Iris pigment epithelial cell (primary cell): ENCODE data around the gene MRPL40.

ENCODE experiments used
- DNase-seq: peaks from one replicate; pipeline ENCODE4 v3.0.0-alpha.2; 2011; ENCODE audit warnings: low read depth

Gene MRPL40

DNA sequence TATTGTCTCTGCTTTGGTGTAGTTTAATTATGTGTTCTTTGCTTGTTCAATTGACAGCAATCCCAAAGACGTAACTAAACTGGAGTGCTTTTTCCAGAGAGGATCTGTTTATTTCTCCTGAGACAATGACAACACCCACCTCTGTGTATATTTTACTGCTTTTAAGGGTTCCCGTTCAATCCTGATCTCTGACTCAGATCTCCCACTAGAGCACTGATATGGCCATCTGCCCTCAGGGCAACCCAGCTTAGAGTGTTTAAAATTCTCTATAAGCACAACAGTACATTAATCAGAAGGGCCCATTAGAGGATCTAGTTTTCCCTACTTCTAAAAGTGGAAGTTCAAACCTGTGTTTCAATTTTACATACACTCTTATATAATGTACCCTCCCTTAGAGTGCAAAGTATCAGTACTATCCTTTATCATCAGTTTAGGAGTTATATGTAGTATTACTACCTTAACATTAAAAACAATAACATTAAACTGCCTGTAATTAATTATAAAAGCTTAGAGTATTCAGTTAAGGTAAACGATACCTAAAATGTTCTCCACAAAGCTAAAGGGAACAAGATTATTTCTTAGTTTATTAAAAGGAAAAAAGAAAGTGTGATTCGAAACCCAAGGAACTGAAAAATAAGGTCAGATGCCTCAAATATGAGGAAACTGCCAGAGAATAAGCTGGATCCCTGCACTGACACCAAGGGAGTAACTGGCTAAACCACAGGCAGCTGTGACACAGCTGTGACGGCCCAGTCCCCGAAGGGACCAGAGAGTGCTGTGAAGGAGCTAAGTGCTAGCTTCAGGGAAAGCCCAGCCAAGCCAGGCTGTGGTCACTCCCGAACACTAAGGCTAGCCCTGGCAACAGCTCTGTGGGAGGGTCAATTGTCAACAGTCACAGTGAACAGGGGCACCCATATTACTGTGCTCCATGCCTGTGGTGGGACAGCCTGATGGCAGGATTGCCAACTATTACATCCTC lies 31.4 kb downstream of the MRPL40 start:
- DNase-seq: peak; percentile 83

DNA sequence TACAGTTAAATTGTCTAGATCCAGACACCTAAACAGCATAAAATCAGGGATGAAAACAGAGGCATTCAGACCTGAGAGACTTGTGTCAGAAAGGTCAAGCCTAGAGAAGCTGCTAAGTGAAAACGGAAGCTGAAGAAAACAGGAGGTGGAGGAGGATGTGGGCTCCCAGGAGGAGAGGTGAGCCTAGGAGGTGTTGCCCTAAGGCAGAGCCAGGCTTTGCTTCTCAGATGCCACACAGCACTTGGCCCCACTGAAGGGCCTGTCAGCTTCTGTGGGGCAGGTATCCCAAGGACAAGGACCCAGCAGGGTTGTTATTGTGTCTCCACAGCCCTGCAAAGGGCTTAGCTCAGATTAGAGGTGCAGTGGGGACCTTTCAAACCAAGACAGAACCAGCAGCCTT lies 32.2 kb downstream of the MRPL40 start:
- DNase-seq: no peak

DNA sequence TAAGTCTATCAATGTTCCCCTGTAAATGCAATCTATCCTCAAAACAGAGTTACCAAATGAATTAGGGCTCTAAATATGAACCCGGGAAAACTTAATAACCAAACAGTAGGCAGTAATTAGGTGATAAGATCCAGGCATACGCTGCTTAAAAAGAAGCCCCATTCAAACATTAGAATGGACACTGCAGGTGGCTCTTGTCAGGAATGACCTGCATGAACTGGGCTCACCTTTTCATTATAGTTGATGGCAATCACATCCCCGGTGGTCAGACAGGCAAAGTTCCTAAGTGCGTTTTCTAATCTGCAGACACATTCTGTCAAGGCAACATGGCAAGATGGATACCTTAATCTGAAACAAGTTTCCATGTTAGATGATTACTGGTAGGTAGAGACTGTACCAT lies 32.6 kb downstream of the MRPL40 start:
- DNase-seq: no peak

DNA sequence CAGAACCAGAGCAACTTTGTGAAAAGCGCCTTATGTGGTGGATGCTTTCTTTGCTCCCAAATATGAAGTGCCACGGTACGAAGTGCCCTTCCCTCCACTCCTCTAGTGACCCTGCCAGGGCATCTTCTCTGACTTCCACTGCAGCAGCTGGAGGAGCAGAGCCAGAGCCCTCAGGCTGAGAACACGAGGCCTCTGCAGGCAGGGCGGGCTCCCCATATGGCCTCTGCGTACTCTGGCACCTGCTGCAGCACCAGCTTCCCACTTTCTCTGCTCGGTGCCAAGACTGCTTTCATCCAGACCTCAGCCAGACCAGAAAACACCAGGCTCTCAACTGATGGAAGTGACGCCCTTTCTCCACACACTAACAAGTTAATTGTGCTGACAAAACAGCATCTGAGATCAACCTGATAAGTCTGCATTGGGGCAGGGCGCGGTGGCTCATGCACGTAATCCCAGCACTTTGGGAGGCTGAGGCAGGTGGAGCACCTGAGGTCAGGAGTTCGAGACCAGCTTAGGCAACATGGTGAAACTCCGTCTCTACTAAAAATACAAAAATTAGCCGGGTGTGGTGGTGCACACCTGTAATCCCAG lies 33.9 kb downstream of the MRPL40 start:
- no peak for DNase-seq

DNA sequence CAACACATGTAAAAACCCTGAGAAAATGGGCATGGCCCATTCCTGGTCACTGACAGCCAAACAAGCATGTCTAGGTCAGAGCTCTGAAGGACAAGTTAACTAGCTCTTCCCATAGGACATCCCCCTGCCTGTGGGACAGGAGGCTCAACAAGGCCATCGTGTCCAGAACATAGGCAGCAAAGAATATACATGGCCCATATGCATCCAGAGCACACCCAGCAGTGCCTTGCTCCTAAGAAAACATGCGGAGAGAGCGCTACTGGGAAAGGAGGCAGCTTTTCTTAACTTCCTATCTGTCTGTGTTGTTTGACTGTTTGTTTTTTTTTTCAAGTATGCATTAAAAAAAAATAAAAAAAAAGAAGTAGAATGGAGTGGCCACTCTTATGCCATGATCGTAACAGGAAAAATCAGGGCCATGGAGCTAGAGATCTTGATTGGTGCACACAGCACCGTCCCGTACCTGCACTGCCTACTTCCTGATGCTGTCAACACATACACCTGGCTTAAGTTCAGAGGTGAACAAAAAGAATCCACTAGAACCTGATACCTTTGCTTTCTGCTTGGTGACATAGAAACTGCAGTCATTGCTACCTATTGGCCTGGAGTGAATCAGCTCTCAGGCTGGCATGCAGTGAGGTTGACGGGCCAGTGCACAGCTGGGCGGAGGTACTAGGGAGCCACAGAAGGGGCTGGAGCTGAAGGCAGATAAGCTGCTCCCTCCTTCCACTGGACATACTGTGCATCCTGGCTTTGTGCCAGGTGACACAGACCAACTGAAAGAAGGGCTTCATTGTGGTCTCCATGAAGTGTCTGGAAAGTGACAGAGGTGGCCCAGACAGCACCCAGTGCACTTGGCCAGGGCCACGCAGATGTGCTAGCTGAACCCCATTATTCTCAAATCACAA lies 34.8 kb downstream of the MRPL40 start:
- DNase-seq: no peak

DNA sequence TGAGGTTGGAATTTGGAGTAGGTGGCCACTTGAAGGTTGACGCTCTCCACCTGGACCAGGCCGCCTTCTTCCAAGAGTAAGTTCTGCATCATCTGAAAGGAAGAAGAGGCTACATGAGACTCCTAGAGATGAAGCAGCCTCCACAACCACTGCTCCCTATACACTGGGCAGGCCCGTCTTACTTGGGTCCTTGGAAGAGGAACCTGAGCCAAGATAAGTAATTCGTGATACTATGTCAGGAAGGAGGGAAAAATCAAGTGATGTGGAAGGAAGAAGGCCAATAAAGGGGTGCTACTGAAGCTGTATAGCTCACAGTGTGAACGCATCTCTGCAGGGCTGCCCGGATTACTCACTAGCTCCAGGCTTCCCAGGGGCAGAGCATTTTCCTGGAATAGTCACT lies 35.6 kb downstream of the MRPL40 start:
- no peak for DNase-seq

DNA sequence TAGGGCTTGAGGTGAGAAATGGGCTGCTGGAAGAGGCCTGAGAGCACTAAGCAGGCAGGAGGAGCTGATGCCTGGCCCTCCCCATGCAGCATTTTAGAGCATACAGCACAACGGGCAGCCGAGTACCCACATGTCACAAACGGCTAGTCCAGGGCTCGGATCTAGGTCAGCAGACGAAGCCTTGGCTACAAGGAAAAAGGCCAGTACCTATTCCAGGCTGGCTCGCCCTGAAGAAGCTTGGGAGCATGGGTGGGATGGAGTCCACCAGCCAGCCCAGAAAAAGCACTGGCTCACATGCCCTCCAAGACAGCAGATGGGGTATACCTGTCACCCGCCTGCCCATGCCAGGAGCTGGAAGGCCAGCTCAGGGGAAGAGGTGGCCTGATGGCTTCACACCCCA lies 37.1 kb downstream of the MRPL40 start:
- DNase-seq: no peak

DNA sequence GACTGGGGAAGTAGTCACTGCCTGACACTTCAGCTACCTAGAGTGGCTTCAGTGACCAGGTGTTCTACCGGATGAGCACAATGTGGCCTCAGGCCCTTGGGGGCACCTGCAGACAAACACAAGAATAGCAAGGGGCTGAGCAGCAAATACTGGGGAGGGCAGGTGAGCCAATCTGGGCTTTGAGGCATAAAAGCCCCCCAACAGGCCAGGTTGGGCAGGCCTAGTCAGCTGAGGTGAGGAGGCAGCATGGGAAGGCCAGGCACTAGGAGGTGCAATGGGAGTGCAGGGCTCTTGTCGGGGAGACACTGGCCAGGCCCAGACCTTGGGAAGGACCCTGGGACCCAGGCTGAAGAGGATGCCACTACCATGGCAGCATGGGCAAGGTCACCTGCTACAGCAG lies 37.7 kb downstream of the MRPL40 start:
- no peak for DNase-seq

DNA sequence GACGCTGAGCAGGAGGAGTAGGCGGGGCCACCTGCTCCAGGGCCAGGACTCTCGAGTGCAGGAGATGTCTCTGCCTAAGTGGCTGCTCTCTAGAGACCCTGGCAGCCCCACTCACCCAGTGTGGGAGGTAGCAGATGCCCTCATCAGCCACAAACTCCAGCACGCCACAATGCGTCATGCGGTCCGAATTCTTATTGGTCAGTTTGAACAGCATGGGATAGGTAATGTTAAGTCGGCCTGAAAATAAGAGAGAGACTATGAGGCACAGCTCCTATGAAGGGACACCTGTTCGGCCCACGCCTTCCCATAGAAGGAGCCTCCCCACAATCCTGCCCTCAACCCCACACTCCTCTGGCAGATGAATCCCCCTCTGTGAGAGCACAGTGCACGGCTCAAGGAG lies 39.2 kb downstream of the MRPL40 start:
- DNase-seq: no peak

DNA sequence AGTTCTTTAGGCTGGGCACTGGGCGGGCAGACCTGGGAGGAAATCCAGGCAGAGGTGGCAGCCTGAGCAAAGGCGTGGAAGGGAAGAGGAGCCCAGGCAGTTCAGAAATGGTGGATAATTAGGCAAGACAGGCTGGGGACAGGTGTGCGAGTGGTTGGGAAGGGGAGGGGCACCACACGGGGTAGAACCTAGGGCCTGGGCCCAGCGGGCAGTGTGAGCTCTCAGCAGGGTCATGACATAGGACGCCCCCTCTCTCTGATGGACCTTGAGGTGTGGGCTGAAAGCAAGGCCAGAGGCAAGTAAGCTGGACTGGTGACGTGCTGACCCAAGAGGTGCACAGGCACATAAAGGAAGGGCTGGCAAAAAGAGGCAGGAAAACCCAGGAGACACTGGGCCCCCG lies 39.9 kb downstream of the MRPL40 start:
- no peak for DNase-seq

DNA sequence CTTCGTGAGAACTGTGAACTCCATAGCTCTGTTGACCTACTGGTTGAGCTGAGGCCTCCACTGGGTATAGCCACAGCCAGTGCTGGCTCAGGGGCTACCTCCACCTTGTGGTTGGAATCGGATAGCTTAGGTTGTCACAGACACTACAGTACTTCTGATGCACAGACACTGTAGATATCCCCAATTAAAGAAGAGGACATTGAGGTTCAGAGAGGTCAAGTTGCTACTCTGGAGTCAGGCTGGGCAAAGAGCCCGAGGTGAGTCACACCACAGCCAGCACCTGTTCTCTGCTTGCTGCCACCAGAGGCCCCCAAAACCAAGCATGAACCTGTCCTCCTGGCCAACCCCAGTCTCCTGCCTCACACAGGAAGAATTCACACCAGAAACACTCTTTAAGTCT lies 41.2 kb downstream of the MRPL40 start:
- DNase-seq: peak; percentile 28

DNA sequence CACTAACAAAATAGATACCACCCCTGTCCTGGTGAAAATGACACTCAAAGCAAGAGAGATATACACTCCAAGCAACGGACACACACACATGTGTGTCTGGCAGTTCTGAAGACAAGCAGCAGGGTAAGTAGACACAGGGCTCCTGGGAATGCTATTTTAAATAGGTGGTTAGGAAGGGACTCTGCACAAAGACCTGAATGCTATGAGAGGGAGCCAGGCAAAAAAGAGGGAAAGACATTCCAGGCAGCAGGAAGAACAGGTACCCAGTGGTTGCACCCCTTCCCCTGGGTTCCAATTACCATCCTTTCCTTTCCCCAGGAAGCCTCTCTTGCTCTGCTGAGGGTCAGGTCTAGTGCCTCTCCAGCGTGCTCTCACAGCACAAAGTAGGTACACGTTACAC lies 43.7 kb downstream of the MRPL40 start:
- no peak for DNase-seq

DNA sequence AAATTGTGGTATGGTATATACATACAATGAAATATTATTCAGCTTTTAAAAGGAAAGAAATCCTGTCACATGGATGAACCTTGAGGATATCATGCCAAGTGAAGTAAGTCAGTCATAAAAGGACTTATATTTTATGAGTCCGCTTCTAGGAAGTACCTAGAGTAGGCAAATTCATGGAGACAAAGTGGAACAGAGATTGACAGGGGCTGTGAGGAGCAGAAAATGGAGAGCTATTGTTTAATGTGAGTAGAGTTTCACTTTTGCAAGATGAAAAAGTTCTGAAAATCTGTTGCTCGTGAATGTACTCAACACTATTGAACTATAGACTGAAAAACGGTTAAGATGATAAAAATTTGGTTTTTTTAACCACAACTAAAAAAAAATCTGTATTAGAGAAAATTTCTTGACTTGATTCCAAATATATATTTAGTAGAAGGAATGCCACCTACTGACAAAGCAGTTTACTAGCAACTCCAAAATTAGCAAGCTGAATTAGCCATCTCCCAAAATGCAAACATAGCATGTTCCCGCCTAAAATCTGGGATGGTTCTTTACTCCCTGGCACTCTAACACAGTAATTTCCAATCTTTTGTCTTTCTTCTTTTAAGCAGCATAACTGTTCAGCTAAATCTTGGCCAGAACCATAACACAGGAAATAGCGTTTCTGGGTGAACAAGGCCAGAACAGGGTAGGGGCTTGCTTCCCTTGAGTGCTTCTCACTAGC lies 45.1 kb downstream of the MRPL40 start:
- DNase-seq: no peak

DNA sequence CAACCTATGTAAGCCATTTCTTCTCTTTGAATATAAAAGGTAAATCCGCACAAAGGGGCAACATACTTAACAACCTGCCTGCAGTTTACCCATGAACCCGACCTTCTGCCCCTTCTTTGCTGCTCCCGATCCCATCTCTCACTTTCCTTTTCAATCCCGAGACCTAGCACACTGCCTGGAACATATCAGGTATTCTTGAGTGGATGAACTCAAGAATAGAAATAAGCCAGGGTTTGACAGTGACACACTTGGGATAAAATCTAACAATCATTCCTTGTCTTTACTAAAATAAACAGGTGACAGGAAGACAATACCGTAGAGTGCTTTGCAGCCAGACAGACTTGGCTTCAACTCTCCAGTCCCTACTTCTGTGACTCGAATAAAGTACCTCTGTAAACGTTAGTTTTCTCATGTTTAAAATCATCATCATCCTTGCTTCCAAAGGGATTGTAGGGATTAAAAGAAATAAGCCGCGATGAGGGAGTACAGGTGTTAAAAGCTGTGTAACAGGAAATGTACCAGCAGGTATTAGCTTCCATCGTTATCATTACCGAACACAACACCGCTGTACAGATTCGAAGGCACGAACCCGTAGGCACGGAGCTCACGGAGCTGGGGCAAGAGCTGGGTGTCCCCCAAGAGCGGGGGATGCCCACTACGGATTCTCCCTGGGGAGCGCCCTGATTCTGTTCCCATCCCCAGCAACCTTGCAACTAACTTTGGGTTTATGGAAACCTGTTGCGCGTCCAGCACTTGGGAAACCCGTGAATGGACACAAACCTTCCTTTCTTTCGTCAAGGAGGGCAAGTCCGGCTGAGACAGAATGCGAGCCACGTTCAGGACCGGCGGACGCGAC lies 45.9 kb downstream of the MRPL40 start:
- peak; percentile 16 for DNase-seq

DNA sequence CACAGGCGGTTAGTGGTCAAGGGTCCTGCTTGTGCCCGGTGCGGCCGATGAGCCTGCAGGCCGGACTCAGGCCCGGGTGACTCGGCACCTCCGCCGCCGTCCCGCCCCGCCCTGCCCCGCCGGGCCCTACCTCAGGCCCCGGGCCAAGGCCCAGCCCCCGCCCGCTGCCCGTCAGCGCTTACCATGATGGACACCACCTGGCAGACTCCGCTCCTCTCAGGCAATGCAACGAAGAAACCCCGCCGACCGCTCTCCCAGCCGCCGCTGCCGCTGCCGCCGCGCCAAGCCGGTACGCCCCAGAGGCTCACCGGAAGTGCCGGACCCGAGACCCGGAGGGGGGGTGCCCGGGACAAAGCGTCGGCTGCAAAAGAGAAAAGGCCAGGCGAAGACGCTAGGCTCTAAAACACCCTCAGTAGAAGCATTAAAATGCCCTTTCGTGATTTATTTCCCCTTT lies 46.6 kb downstream of the MRPL40 start, which contains the start of gene UFD1:
Gene UFD1, minus strand, starts transcription at position 293 of the 454 bp plus-strand sequence. Its CDS starts 108 bp downstream, at position 185.
- DNase-seq: peak; percentile 83

DNA sequence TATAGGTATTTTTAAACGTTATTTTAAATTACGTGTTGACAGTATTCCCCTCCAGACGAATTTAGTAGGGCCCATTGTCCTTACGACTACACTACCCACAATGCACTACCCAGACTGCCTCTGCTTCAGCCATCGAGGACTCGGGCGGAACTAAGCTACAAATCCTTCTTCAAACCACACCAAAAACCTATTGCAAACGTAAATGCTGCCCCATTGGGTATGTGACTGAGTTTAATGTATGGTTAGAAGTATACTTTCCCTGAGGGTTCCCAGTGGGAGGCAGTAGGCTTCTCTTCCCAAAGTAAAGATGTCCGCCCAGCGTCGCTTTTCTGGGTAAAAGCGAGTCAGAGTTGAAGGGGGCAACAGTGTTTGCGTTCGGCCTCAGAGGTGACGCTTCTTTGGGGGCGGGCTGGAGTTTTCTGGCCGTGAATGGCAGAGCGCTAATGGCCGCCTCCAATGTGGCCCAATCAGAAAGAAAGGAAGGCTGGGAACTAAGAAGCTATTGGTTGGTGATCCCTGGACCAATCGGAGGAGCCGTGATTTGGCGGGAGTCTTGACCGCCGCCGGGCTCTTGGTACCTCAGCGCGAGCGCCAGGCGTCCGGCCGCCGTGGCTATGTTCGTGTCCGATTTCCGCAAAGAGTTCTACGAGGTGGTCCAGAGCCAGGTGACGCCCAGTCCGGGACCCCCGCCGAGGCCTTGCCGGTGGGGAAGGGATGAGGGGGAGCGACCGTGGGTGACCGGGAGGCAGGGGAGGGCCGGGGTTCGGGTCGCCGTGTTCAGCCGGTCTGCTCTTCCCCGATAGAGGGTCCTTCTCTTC lies 47.2 kb downstream of the MRPL40 start, which contains the start of gene CDC45:
Gene CDC45, plus strand, starts transcription at position 566 of the 818 bp plus-strand sequence. Its CDS starts 49 bp downstream, at position 615.
- peak; percentile 99 for DNase-seq

DNA sequence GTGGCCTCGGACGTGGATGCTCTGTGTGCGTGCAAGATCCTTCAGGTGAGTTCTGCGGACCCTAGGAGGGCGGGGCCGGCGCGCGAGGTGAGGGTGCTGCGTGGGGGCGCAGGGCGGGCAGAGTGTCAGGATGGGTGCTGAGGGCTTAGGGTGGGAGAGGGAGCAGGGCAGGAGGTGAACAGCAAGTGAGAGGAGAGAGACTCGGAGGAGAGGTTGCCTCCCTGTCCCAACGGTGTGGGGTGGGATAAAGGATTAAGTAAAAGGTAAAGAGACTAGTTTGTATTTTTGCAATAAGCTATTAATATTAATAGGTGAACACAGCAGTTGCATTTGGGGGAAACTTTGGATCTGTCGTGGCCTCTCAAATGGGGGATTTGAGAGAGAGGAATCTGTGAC lies 47.8 kb downstream of the MRPL40 start:
- DNase-seq: no peak

DNA sequence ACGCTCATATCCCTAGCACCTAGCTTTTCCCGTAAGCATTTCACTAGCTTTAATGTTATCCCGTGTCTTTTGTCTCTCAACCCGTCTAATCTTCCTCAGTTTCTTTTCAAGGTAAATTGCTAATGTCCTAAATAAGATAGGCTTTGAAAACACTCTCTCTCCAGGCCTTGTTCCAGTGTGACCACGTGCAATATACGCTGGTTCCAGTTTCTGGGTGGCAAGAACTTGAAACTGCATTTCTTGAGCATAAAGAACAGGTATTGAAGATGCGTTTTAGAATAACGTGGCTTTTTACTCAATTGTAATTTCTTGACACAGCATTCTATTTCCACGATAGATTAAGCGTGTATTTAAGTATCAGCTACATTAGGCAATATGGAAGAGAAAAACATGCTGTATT lies 48.4 kb downstream of the MRPL40 start:
- no peak for DNase-seq

DNA sequence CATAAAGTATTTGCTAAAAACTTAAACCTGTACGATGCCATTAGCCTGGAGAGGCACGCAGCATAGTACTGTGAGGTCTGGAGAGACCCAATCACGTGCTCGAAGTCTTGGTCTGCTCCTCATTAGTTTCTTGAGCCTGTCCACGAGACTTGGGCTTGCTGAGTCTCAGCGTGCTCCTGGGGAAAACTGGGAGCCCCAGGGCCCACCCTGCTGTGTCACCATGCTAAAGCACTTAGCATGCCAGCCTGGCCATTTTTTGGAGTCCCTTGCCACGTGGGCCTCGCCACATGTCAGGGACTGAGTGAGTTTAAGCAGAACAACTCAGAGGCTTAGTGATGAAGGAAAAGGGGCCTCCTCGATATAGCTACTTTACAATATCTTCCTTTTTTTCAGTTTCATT lies 50.0 kb downstream of the MRPL40 start:
- DNase-seq: no peak
